ENCODE results near the gene PKD2.

Gene PKD2

DNA sequence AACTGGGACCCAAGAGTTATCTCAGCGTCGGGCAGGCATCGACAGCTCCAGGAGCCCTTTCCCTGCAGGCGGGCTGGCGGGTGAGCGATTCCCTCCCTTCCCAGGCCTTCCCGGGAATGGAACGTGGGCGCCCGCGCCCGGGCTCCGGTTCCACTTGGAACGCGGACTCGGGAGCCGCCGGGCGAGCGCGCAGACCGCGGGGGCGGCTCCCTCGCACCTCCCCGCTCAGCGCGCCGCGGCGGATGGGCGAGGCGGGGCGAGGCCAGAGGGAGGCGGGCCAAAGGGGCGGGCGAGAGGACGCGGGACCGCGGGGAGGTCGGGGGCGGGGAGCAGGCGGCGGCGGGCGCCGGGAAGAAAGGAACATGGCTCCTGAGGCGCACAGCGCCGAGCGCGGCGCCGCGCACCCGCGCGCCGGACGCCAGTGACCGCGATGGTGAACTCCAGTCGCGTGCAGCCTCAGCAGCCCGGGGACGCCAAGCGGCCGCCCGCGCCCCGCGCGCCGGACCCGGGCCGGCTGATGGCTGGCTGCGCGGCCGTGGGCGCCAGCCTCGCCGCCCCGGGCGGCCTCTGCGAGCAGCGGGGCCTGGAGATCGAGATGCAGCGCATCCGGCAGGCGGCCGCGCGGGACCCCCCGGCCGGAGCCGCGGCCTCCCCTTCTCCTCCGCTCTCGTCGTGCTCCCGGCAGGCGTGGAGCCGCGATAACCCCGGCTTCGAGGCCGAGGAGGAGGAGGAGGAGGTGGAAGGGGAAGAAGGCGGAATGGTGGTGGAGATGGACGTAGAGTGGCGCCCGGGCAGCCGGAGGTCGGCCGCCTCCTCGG lies at the start of gene PKD2:
TSS of gene PKD2 (plus strand) at position 332 of the 818 bp plus-strand sequence. CDS start at position 431, 99 bp downstream.
- DNase-seq = peak; percentile 65 to 75

DNA sequence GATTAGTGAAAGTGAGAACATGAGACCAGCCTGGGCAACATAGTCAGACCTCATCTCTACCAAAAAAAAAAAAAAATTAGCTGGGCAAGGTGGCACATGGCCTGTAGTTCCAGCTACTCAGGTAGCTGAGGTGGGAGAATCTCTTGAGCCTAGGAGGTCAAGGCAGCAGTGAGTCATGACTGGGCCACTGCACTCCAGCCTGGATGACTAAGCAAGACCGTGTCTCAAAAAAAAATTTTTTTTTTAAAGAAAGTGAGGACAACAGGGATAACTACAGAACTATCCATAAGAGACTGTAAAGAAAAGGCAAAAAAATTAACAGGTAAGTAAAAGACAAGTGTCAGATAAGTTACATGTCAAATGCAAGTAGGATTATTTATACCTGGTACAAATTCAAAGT lies 45.4 kb upstream of the PKD2 start:
- no peak for DNase-seq

DNA sequence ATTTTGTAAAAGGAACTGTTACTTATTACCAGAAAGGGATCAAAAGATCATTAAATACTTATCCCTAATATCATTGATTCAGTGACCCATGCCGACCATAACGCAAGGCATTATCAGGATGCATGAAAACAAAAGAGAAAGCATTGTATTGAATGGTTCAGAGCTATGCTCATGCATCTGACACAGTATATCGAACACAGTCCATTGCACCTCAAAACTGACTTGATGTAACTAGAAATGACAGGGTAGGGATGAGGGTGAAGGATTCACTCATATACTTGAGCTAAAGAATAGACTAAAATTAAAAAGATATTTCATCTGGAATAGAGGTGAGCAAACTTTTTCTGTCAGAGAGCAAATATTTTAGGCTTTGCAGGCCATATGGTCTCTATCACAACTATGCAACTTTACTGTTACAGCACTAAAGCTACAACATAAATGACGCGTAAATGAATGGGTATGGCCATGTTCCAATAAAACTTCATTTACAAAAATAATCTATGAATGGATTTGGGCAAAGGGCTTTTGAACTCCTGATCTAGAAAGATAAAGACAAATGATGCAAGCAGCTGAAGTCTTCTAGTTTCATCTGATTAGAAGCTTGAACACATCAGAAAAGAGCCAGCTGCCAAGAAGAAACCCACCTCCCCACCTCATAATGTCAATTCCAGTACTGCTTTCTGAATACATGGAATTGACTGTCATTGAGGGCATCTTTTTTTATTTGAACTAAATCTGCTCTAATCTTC lies 44.9 kb upstream of the PKD2 start:
- no peak for DNase-seq

DNA sequence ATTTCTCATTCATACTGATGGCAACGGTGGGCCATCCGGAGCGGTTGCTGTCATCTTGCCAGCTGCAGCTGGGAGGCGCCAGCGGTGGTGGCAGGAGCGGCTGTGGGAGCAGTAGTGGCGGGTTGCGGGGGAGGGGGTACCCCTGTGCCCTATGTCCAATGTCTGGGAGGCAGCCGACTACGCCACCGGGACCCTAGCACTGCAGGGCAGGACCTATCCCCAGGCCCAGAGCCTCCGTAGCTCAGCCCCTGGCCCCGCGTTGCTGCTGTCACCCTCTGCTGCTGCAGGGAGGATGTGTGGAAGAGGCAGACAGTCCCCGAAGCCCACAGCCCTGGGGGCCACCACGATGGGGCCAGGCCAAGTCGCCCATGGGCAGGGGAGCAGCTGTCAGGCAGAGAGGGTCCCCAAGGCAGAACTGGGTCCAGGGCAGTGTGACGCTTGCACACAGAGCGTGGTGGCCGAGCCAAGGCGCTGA lies 41.9 kb upstream of the PKD2 start:
- DNase-seq = no peak

DNA sequence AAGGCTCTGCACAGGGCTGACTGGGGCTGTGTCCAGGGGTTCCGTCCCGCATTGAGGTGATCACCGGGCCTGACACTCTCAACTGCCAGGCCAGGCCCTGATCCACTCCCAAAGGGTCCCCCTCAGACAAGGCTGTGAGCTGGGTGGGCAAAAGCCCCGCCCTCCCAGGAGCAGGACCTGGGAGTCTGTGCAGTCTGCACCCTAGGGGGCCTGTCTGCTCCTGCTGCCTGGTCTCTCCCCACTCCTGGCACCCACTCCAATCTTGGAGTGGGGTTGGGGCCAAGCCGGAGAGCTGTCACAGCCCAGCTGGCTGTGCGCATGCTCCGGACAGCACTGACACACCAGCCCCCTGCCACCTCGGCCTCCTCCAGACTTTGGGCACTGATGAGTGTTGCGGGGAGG lies 41.3 kb upstream of the PKD2 start:
- no peak for DNase-seq

DNA sequence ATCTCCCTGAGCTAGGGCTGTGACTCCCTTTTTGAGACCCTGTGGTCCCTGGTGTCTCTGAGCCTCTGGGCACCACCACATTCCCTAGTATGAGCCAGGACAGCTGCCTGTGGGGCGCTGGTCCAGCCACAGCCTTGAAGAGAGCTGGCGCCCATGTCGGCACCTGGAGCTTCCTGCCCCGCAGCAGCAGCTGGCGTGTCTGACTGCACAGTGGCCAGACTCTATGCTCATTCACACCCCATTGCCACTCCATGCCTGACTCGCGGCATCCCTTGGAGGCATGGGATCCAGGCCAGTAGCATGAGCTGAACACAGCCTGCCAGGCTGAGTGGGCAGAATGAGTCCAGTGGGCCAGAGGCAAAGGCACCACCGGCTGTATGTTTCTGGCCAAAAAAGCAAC lies 40.2 kb upstream of the PKD2 start:
- no peak for DNase-seq

DNA sequence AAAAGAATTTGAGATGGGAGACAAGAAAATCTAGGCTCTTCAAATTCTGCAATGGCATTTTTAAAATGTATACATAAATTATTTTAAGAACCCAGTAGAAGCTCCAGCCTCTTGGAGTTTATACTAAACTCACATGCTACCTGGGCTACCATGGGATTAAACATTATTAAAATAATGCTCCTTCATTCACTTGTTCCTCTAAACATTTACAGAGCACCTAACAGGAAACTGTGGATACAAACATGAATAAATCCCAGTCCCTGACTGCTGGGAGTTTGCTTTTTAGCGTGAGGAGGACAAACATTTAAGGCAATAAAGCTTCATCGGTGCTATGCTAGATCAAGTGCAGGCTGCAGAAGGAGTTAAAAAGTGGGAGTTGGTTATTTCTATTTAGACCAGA lies 37.3 kb upstream of the PKD2 start:
- DNase-seq = no peak

DNA sequence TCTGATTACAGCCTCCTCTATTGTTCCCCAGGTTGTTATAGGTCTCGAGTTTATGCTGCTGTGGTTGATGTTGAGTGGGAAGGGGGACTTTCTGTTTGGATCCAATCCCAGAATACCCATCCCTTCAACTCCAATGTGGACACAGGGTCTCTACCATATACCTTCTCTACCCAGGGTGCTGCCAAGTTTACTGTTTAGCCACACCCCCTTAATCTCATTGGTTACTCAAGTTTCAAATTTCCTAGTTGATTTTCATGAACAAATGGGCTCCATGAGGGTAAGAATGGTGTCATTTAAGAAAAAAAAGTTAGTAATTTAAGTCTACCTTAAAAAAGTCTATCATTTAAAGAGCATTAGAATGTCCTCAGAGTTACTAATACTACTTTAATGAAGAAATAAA lies 35.6 kb upstream of the PKD2 start:
- no peak for DNase-seq

DNA sequence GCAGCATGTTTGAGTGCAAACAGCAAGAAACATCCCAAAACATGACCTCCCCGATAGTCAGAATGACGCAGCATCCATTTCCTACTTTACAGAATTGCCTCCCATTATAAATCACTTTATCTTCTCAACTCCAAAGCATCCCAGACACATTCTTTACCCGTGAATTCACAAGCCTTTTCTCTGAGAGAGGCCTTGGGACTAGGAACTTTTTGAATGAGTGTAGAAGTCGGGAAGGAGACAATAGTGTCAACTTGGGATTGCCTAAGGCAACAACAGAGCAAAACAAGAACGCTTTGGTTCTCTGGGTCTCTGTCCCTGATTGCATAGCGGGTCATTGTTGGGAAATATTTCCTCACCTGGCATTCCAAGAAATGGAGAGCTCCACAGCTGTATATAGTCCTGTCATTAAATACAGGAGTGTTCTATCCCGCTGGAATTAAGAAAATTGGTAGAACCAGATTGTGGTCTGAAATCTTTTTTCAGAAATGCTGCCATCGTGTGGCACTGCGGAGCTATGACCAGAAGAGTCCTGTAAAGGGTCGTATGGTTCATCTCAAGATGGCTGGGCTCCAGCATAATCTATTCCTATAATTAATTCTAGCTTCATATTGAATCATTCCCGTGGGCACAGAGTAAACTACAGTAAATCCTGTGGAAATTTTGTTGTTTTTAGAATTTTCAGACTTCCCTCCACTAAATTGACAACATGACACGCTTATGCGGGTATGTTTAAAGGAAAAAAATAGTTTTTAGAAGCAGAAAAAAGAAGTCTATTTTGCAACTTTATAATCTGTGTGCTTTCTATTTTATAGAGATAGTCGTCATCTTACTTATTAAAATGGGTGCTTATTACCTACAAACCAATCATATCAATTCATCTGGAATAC lies 33.9 kb upstream of the PKD2 start:
- peak; percentile 26 to 28 for DNase-seq

DNA sequence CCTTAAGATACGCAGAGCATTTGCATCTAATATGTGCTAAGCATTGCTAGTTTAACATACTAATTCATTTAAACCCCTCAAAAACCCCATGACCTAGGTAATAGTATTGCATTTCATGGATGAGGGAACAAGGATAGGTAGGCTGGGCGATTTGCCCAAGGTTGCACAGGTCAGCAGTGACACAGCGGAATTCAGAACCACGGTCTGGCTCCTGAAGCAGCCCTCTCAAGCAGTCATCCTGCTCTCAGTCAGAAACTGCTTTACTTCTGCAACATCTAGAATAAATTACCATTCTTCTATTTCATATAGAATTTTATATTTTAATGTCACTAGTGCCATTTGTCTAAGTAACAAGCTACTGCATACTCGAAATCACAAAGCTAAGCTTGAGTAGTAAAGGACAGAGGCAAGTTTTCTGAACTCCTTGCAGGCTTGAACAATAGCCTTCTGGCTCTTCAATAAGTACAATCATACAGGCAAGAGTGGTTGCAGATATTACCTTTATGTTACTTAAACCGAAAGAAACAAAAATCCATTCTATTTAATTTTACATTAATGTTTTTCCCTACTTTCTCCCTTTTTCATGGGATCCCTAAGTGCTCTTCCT lies 32.5 kb upstream of the PKD2 start:
- no peak for DNase-seq

DNA sequence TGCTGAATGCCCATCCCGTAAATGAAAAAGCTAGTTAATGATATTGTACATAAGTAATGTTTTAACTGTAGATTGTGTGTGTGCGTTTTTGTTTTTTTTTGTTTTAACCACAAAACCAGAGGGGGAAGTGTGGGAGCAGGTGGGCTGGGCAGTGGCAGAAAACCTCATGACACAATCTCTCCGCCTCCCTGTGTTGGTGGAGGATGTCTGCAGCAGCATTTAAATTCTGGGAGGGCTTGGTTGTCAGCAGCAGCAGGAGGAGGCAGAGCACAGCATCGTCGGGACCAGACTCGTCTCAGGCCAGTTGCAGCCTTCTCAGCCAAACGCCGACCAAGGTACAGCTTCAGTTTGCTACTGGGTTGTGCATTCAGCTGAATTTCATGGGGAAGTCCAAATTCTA lies 32.0 kb upstream of the PKD2 start, which contains the start of gene SPP1:
TSS of gene SPP1 (plus strand) at position 249 of the 400 bp plus-strand sequence. CDS start 1,182 bp downstream, outside the sequence.
- DNase-seq = peak in 1 of 2 donors; percentile 4

DNA sequence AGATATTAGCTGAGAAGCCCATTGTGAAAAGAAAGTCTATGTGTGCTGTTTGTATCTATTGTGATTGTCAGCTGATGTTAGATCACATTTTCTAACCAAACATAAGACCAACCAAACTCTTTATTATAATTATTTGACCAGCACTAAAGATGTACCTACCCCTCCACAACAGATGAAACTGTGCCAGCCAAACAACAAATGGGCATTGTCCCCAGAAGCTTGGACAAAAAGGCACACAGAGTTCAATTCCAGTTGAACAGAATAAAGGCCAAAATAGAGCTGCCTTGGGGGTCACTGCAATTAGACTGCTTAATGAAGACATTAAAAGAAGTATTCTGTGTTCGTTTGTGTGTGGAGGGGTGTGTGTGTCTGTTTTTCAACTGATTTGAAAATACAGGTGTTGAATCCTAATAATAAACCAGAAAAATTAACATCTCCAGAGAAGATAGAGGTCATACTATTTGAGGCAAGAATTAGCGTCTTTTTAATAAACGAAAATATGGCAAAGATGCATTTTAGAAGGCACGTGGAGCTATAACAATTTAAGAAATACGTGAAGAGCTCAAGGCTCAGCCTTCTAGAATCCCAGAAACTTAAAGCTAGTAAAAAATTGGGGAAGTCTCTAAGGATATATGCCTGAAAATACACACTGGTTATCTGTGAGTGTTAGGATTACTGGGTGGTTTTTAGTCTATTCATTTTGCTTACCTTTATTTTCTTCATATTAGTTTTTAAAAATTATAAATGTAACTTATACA lies 29.7 kb upstream of the PKD2 start:
- no peak for DNase-seq

DNA sequence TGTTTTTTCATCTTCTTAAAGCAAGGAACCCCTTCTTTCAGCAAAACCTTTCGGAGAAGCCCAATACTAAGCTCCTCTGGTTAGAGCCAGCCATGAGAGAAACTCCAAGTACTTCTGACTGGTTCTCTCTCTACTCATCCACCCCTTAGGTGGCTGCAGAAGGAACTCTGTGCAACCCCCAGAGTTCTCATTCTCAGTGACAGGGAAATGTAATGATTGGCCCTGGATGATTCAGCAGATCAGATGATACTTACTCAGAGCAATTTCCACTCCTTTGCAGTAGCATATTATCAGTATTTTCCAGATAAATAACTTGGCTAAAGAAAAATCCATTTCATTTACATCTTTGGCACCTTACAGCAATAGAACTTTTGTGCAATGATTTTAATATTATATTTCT lies 28.8 kb upstream of the PKD2 start:
- DNase-seq = no peak

DNA sequence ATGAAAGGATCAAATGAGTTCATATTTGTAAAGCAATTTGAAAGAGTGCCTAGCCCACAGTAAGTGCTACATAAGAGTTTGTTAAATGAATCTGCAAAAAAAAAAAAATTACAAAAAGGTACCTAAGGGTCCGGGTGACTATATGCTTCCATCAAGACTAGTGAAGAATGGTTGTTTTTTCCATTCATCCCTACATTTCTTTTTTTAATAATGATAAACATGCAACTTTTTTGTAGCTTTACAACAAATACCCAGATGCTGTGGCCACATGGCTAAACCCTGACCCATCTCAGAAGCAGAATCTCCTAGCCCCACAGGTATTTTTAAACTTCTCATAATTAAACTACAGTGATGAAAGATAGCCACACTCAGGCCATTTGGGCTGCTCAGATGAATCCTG lies 27.6 kb upstream of the PKD2 start:
- no peak for DNase-seq

DNA sequence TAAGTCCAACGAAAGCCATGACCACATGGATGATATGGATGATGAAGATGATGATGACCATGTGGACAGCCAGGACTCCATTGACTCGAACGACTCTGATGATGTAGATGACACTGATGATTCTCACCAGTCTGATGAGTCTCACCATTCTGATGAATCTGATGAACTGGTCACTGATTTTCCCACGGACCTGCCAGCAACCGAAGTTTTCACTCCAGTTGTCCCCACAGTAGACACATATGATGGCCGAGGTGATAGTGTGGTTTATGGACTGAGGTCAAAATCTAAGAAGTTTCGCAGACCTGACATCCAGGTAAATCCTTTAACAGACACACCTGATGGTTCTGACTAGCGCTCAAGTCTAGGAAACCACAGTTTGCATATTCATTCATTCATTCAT lies 25.9 kb upstream of the PKD2 start:
- no peak for DNase-seq

DNA sequence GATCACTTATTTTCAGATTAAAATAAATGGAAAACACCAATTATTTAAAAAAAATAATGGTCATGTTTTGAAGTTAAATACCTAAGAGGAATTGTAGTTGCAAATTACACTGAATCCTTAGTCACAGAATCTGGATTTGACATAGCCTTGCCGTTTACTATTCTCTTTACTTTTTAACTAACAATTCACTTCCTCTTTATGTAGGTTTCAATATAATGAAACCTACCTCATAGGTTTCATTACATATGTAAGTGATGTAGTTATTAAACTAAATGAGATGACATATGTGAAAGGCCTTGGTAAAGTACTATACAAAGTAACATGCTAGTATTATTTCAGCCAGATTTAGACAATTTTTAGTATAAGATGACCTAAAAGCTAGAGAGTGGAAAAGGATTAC lies 25.4 kb upstream of the PKD2 start:
- no peak for DNase-seq

DNA sequence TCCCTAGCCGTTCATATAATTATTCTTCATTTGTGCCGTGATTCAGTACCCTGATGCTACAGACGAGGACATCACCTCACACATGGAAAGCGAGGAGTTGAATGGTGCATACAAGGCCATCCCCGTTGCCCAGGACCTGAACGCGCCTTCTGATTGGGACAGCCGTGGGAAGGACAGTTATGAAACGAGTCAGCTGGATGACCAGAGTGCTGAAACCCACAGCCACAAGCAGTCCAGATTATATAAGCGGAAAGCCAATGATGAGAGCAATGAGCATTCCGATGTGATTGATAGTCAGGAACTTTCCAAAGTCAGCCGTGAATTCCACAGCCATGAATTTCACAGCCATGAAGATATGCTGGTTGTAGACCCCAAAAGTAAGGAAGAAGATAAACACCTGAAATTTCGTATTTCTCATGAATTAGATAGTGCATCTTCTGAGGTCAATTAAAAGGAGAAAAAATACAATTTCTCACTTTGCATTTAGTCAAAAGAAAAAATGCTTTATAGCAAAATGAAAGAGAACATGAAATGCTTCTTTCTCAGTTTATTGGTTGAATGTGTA lies 24.9 kb upstream of the PKD2 start:
- no peak for DNase-seq

DNA sequence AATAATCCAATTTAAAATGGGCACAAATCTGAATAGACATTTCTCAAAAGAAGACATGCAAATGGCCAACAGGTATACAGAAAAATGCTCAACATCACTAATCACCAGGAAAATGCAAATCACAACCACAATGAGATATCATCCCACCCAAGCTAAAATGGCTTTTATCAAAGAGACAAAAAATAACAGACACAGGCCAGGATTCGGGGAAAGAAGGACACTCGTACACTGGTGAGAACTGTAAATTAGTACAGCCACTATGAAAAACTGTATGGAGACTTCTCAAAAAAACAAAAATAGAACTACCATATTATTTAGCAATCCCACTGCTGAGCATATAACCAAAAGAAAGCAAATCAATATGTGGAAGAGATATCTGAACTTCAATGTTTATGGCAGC lies 23.4 kb upstream of the PKD2 start:
- no peak for DNase-seq

DNA sequence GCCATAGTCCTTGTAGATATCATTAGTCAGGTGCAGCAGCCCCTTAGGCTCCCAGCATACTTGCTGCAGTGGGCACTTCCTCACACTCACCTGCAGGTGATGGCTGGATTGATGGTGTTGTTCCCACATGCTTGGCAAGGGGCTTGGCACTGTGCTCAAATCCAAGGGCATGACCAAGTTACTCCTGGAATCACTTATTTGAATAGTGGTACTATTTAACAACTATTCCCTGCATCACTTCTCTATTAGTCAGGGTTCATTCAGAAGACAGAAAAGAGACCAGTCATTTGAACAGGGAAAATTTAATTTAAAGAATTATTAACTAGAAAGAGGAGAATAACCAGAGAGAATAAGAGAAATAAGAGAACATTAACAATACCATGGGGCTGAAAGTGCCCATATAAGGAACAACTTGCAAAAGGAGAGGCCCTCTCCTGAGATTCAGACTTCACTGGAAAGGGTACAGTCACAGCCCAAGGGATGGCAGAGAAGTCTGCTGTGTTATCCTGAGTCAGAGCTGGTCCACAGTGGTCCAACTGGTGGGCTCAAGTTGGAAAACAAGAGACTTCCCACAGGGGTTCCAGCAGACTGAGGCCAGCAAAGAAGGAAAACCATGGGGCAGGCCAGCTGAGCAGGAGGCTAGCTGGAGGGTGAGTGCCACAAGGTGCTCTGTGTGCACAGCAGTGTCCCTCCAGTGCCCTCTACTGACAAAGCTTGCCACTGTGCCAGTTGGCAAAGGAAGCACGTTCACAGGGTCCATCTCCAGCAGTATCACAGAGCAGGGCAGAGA lies 22.1 kb upstream of the PKD2 start:
- peak; percentile 34 to 41 for DNase-seq

DNA sequence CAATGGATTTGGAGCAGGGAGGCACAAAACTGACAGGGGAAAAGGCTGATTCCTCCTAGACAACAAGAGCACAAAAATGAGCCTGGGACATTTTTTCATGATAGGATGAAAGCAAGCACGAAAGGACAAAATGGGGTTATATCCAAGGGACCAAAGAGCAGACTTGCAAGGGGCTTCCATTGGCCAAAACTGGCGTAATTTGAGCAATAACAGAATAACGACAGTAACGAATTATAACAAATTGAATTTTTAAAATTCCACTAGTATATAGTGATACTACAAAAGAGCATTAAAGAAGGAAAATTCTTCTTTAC lies 21.6 kb upstream of the PKD2 start:
- no peak for DNase-seq

DNA sequence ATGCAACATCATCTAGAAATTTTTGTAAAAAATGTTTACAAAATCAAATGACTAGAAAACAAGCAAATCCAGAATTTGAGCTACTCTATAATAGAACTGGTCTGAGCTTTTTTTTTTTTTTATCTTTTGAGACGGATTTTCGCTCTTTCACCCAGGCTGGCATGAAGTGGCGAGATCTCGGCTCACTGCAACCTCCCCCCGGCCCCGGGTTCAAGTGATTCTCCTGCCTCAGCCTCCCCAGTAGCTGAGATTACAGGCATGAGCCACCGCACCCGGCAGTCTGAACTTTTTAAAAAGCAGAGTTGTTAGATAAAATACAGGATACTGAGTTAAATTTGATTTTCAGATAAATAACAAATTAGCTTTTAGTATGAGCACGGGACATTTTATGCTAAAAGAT lies 20.9 kb upstream of the PKD2 start:
- DNase-seq = no peak

All from CD4-positive, alpha-beta T cell treated with Interleukin-4 for 1 hour (primary cell).